ENCODE measurements around the gene LSAMP. TPM values are rescaled to one million over a fixed set of nuclear protein-coding genes. Genes with fewer than 3 reads are reported as not detected.

The LSAMP gene
- total RNA-seq, 1 experiment from 2014 or later, result 3.1 TPM

- no peaks in the 10 kb centered on the region for H3K36me3 ChIP-seq (ENCODE audit: control insufficient read depth, insufficient read depth, low read length)
- no peak overlapping the region for H3K27ac ChIP-seq (ENCODE audit: low read length)
- no TSS peak for BruUV-seq (replicated peaks)
- no peak for ATAC-seq
- H3K4me3 ChIP-seq (ENCODE audit: low read depth in 2 of 2, low read length in 2 of 2), result no peak overlapping the region
- no peaks in the 10 kb centered on the region for H3K27me3 ChIP-seq (ENCODE audit: control insufficient read depth, insufficient read depth, low read length)
- no peaks in the 10 kb centered on the region for H3K4me1 ChIP-seq (ENCODE audit: control insufficient read depth, insufficient read depth, low read length)
- ChIA-PET POLR2A (interaction anchor here (0.6 kb wide), 1 partner anchor 49 kb away, joined by 3 read pairs; no protein-coding TSS in a partner anchor), CTCF (no interaction called here)
- in situ Hi-C loops (cut with HindIII; ENCODE audit: low pct_unique_long_range_greater_than_20kb, low sequenced_read_pairs) (no loop called here), intact Hi-C loops (cut with micrococcal nuclease; ENCODE audit: unreplicated experiment) (no loop called here)
- H3K9me3 ChIP-seq (ENCODE audit: control insufficient read depth, insufficient read depth, low read depth, low read length), result no peaks in the 10 kb centered on the region
- TF ChIP-seq TCF7L2 (IDR thresholded peaks at IDR 0.05; ENCODE audit: low read depth, low read length) (no peak), CTCF (IDR thresholded peaks at IDR 0.05) (no peak), SIN3A (IDR thresholded peaks at IDR 0.05; ENCODE audit: borderline replicate concordance, insufficient read depth, low read depth, low read length) (no peak), POLR2AphosphoS5 (IDR thresholded peaks at IDR 0.05; ENCODE audit: low read depth, low read length) (no peak), REST (IDR thresholded peaks at IDR 0.05; ENCODE audit: insufficient read depth in 1 of 2, low read depth in 2 of 2, low read length in 1 of 2) (no peak)
- no peak for DNase-seq (ENCODE audit: low read depth, low spot score)
These were observed 569.8 kb downstream of the LSAMP start for GRCh38 chr3:115875460-115875859.

- Histone ChIP-seq H3K4me3 (ENCODE audit: low read depth in 2 of 2, low read length in 2 of 2) (no peak overlapping the region), H3K9me3 (ENCODE audit: control insufficient read depth, insufficient read depth, low read depth, low read length) (no peaks in the 10 kb centered on the region), H3K27ac (ENCODE audit: low read length) (no peak overlapping the region), H3K4me1 (ENCODE audit: control insufficient read depth, insufficient read depth, low read length) (no peaks in the 10 kb centered on the region), H3K27me3 (ENCODE audit: control insufficient read depth, insufficient read depth, low read length) (no peaks in the 10 kb centered on the region), H3K36me3 (ENCODE audit: control insufficient read depth, insufficient read depth, low read length) (no peaks in the 10 kb centered on the region)
- no peak for ATAC-seq
- BruUV-seq (replicated peaks), result no TSS peak
- ChIA-PET POLR2A (no interaction called here), CTCF (no interaction called here)
- TF ChIP-seq REST (IDR thresholded peaks at IDR 0.05; ENCODE audit: insufficient read depth in 1 of 2, low read depth in 2 of 2, low read length in 1 of 2) (no peak), POLR2AphosphoS5 (IDR thresholded peaks at IDR 0.05; ENCODE audit: low read depth, low read length) (no peak), CTCF (IDR thresholded peaks at IDR 0.05) (no peak), SIN3A (IDR thresholded peaks at IDR 0.05; ENCODE audit: borderline replicate concordance, insufficient read depth, low read depth, low read length) (no peak), TCF7L2 (IDR thresholded peaks at IDR 0.05; ENCODE audit: low read depth, low read length) (no peak)
- intact Hi-C loops (cut with micrococcal nuclease; ENCODE audit: unreplicated experiment), result no loop called here
- DNase-seq (ENCODE audit: low read depth, low spot score), result no peak
- in situ Hi-C loops (cut with HindIII; ENCODE audit: low pct_unique_long_range_greater_than_20kb, low sequenced_read_pairs), result no loop called here
These were observed 573.6 kb downstream of the LSAMP start for GRCh38 chr3:115871735-115872134.
